Measurements from ENCODE around the gene S100A6. TPM values are rescaled to one million over a fixed set of nuclear protein-coding genes. Genes with fewer than 3 reads are reported as not detected.

The S100A6 gene
- total RNA-seq, 1 donor from 2014 or later: 21.9 TPM

GRCh38 chr1:153532769-153533599 lies 2.8 kb downstream of the S100A6 start:
- H3K36me3 Mint-ChIP-seq: no peaks in the 10 kb centered on the region
- H3K4me3 Mint-ChIP-seq: peak overlapping the region; percentile 84
- peaks cover 5% of the 10 kb centered on the region for H3K9me3 Mint-ChIP-seq
- peak; percentile 87 for TF ChIP-seq CTCF (conservative IDR thresholded peaks at IDR 0.05)
- peak overlapping the region; percentile 93 for H3K27ac Mint-ChIP-seq
- peaks cover 25% of the 10 kb centered on the region for H3K4me1 Mint-ChIP-seq (ENCODE audit: unreplicated experiment)
- no peaks in the 10 kb centered on the region for H3K27me3 Mint-ChIP-seq
- peak; percentile 80 for DNase-seq (ENCODE audit: extremely low spot score, unreplicated experiment)

- no peak for DNase-seq (ENCODE audit: extremely low spot score, unreplicated experiment)
- Mint-ChIP-seq H3K9me3 (peaks cover 5% of the 10 kb centered on the region), H3K36me3 (no peaks in the 10 kb centered on the region), H3K27ac (peak overlapping the region; percentile 93), H3K4me1 (ENCODE audit: unreplicated experiment) (peaks cover 26% of the 10 kb centered on the region), H3K27me3 (no peaks in the 10 kb centered on the region), H3K4me3 (peak overlapping the region; percentile 84)
- no peak for TF ChIP-seq CTCF (conservative IDR thresholded peaks at IDR 0.05)
Observed at GRCh38 chr1:153532181-153532580, 3.6 kb downstream of the S100A6 start.

- Mint-ChIP-seq H3K4me1 (ENCODE audit: unreplicated experiment) (peaks cover 27% of the 10 kb centered on the region), H3K27me3 (no peaks in the 10 kb centered on the region), H3K36me3 (no peaks in the 10 kb centered on the region), H3K4me3 (no peak overlapping the region), H3K9me3 (peaks cover 5% of the 10 kb centered on the region), H3K27ac (no peak overlapping the region)
- DNase-seq (ENCODE audit: extremely low spot score, unreplicated experiment): no peak
- TF ChIP-seq CTCF (conservative IDR thresholded peaks at IDR 0.05): no peak
Observed at GRCh38 chr1:153531638-153532037, 4.2 kb downstream of the S100A6 start.

- Mint-ChIP-seq H3K4me1 (ENCODE audit: unreplicated experiment) (peaks cover 25% of the 10 kb centered on the region), H3K9me3 (no peaks in the 10 kb centered on the region), H3K36me3 (no peaks in the 10 kb centered on the region), H3K4me3 (no peak overlapping the region), H3K27me3 (no peaks in the 10 kb centered on the region), H3K27ac (no peak overlapping the region)
- TF ChIP-seq CTCF (conservative IDR thresholded peaks at IDR 0.05): no peak
- no peak for DNase-seq (ENCODE audit: extremely low spot score, unreplicated experiment)
Observed at GRCh38 chr1:153527683-153528040, 8.1 kb downstream of the S100A6 start.

- Mint-ChIP-seq H3K4me3 (no peak overlapping the region), H3K9me3 (no peaks in the 10 kb centered on the region), H3K4me1 (ENCODE audit: unreplicated experiment) (peaks cover 20% of the 10 kb centered on the region), H3K27ac (peak overlapping the region; percentile 87), H3K36me3 (no peaks in the 10 kb centered on the region), H3K27me3 (no peaks in the 10 kb centered on the region)
- DNase-seq (ENCODE audit: extremely low spot score, unreplicated experiment): no peak
- TF ChIP-seq CTCF (conservative IDR thresholded peaks at IDR 0.05): no peak
Observed at GRCh38 chr1:153527023-153527682, 8.6 kb downstream of the S100A6 start.
